Esophagus squamous epithelium (tissue), 5 donors: ENCODE results near the gene CSNK1E. TPM values are rescaled to one million over a fixed set of nuclear protein-coding genes. Genes with fewer than 3 reads are reported as not detected.

ENCODE experiments used
- DNase-seq: peaks from one replicate; lab custom pipeline; 2025; lab: John Stamatoyannopoulos, UW
- H3K27ac ChIP-seq, 4 donors: fragments of 200-600 bp; sonication (generic); one replicate each; pipeline ENCODE4 v1.5.1; 2016 to 2019; ENCODE audit warnings: mild to moderate bottlenecking in 1 of 4
- H3K27me3 ChIP-seq, 4 donors: fragments of 200-600 bp; sonication (generic); 1 replicate in 3 of 4; 2 replicates in 1 of 4; pipeline versions ENCODE4 v1.5.1 to v1.6.0; 2017 to 2021; ENCODE audit warnings: antibody characterized with exemption in 1 of 4
- H3K36me3 ChIP-seq, 3 donors: fragments of 200-600 bp; sonication (generic); one replicate each; pipeline ENCODE4 v1.5.1; 2016 to 2019
- H3K4me1 ChIP-seq, 3 donors: fragments of 200-600 bp; sonication (generic); one replicate each; pipeline ENCODE4 v1.5.1; 2017 to 2019
- H3K4me3 ChIP-seq, 4 donors: fragments of 200-600 bp; sonication (generic); 1 replicate in 3 of 4; 2 replicates in 1 of 4; pipeline ENCODE4 v1.5.1; 2016 to 2019; ENCODE audit warnings: mild to moderate bottlenecking in 2 of 4, moderate library complexity in 1 of 4
- H3K9me3 ChIP-seq, 3 donors: fragments of 200-600 bp; sonication (generic); one replicate each; pipeline ENCODE4 v1.5.1; 2016 to 2019
- POLR2A ChIP-seq, 4 donors: fragments of 450-650 bp; IDR thresholded peaks; one replicate each; pipeline ENCODE4 v1.6.1; 2017; ENCODE audit warnings: antibody characterized with exemption in 4 of 4, mild to moderate bottlenecking in 4 of 4, moderate library complexity in 3 of 4
- WGBS, 2 donors: methylation state at CpG; one replicate each; pipeline ENCODE4 v1.1.5; 2018; 5-methylcytosine and 5-hydroxymethylcytosine counted together
- intact Hi-C: fragments of 100-400 bp; cut with DNase I; formaldehyde crosslinking; loops from one replicate; pipeline ENCODE4 v1.15.0; 2022
- total RNA-seq, 4 donors: library from RNA; depleted of rRNA; stranded (reverse); fragments of >200 nt; gene quantifications; one replicate each; pipeline ENCODE4 v1.1.0, GENCODE V29; 2016
- TF ChIP-seq, protein P1 (sequence below), 6 experiments: fragments of 450-650 bp in 4 of 6; fragments of 200-600 bp in 2 of 6; sonication (generic) in 2 of 6; IDR thresholded peaks; one replicate each; pipeline ENCODE4 v1.5.1; 2016 to 2019; ENCODE audit warnings: antibody characterized with exemption in 6 of 6, mild to moderate bottlenecking in 4 of 6, moderate library complexity in 4 of 6
- donor health status: DM: yes; HTN: yes; CAD: no.

Gene CSNK1E
- total RNA-seq, 4 donors from 2014 or later: 40.8 to 94.4 (median 55.9) TPM

DNA sequence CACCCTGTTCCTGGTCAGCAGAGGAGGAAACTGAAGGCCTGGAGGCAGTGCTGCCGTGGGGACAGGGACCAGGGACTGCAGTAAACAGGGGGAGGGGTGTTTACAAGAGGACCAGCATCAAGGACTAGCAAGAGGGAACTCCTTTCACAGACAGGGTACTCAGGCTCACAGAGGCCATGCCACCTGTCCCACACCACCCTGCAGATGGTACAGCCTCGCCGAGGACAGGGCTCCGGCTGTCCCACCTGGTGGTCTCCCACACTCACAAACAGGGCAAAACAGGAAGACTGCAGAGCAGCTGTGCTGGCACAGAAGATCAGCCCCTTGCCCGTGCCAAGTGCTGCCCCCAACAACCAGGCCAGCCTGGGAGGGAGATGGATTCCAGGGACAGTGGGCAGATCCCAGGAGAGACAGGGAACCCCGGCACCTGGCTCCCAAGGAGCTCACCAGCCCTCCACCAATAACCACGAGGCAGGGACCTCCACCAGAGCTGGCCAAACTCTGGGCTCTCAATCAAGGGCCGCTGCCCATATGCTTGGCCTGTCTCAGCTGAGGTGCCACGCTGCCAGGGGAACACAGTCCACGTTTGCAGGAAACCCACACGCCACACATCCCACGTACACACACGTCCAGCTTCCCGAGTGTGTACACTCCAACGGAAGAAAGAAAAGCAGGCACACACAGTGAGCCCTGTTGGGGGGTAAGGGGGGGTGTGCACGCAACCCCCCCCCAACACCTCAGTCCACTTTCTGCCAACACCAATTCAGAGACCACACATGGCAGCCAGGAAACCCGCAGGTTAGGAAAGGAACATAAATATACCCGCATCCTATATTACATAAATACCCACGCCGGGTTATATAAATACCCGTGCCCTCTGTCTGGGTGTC, 2.1 kb downstream of the CSNK1E start:
- Histone ChIP-seq H3K4me3 (peak overlapping the region; percentile 74 to 96 (median 87)), H3K9me3 (no peaks in the 10 kb centered on the region), H3K27ac (peak overlapping the region; percentile 98 to 100 (median 98)), H3K36me3 (peaks cover 0 to 28% (median 0%) of the 10 kb centered on the region in 3 donors), H3K4me1 (peaks cover 52 to 88% (median 62%) of the 10 kb centered on the region in 3 donors), H3K27me3 (no peaks in the 10 kb centered on the region)
- 4 to 16% methylated on average over 8 to 11 of the region's 21 CpGs for WGBS, 2 donors
- TF ChIP-seq, protein P1, sequence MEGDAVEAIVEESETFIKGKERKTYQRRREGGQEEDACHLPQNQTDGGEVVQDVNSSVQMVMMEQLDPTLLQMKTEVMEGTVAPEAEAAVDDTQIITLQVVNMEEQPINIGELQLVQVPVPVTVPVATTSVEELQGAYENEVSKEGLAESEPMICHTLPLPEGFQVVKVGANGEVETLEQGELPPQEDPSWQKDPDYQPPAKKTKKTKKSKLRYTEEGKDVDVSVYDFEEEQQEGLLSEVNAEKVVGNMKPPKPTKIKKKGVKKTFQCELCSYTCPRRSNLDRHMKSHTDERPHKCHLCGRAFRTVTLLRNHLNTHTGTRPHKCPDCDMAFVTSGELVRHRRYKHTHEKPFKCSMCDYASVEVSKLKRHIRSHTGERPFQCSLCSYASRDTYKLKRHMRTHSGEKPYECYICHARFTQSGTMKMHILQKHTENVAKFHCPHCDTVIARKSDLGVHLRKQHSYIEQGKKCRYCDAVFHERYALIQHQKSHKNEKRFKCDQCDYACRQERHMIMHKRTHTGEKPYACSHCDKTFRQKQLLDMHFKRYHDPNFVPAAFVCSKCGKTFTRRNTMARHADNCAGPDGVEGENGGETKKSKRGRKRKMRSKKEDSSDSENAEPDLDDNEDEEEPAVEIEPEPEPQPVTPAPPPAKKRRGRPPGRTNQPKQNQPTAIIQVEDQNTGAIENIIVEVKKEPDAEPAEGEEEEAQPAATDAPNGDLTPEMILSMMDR (IDR thresholded peaks at IDR 0.05): no peak
- TF ChIP-seq POLR2A (IDR thresholded peaks at IDR 0.05): peak in 1 of 4 donors; percentile 11
- DNase-seq: no peak
- intact Hi-C loops: no loop called here

DNA sequence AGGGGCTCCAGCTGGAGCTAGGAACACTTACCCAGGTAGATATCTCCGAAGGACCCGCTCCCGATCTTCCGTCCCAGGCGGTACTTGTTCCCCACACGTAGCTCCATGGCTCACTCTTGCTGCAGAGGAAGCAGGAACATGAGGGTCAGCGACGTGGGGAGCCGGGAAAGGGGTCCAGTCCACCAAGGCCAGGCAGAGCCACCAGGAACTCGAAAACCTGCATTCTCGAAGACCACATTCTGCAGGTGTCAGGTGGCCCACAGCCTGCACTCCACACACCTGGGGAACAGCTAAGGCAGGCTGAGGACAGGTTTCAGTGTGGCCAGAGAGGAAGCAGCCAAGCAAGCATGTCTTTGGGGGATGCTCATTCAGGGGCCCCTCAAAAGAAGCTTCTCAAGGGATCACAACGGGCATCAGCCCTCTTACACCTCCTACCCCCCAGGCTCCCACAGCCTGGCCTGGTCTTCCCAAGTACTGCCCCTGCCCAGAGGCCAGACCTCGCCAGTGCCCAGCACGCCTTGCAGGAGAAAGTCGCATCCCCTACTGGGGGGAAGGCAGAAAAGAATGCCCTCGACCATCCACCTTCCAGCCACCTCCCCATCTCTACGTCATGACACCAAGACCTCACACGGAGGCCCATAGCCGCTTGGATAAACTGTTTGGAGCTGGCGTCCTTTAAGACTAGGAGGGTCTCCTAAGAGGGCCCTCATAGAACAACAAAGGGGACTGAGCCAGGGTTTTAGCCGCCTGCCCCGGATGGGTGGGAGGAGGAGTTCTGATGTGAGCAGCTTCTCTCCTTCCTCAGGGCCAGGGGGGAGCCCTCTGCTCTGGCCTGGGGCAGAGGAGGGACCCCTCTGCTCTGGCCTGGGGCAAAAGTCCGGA, 2.9 kb downstream of the CSNK1E start:
- 38 to 58% methylated on average over 4 to 10 of the region's 23 CpGs for WGBS, 2 donors
- DNase-seq: no peak
- no peak for TF ChIP-seq POLR2A (IDR thresholded peaks at IDR 0.05)
- TF ChIP-seq, protein P1 (IDR thresholded peaks at IDR 0.05): no peak
- Histone ChIP-seq H3K4me3 (peak overlapping the region in 3 of 4 donors; percentile 74 to 96 (median 89)), H3K9me3 (no peaks in the 10 kb centered on the region), H3K27me3 (no peaks in the 10 kb centered on the region), H3K27ac (peak overlapping the region; percentile 98 to 100 (median 98)), H3K36me3 (peaks cover 0 to 30% (median 0%) of the 10 kb centered on the region in 3 donors), H3K4me1 (peaks cover 59 to 90% (median 69%) of the 10 kb centered on the region in 3 donors)
- intact Hi-C loops: no loop called here

DNA sequence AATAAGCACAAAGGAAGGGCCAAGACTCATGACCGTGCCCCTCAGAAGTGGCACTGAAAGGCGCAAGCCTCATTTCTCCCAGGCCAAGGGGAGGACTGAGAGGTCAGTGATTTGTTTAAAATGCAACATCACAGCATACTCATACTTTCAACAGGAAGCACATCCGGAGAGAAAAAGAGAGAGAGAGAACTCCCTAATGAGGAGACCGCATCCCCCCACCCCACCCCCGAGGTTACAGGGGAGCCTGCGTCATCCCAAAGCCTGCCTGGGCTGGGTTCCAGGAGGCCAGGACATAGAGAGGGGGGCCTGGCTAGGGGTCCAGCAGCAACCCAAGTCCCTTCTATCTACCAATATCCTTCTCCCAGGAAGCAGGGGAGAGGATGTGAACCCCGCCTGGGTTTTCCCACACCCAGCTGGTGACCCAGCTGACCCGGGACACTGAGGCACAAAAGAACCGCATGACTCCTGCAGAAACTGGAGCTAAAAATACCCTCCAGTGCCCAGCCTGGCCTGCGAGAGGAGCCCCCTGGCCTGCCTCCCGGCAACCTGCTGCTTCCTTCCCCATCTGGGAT, 3.8 kb downstream of the CSNK1E start:
- DNase-seq: no peak
- TF ChIP-seq, protein P1 (IDR thresholded peaks at IDR 0.05): no peak
- no peak for TF ChIP-seq POLR2A (IDR thresholded peaks at IDR 0.05)
- H3K9me3 ChIP-seq: no peaks in the 10 kb centered on the region
- intact Hi-C loops: no loop called here
- peak overlapping the region; percentile 98 to 100 (median 98) for H3K27ac ChIP-seq
- H3K36me3 ChIP-seq: peaks cover 0 to 39% (median 0%) of the 10 kb centered on the region in 3 donors
- 20 to 41% methylated on average over 8 to 9 of the region's 11 CpGs for WGBS, 2 donors
- no peaks in the 10 kb centered on the region for H3K27me3 ChIP-seq
- H3K4me3 ChIP-seq: peak overlapping the region in 3 of 4 donors; percentile 74 to 96 (median 89)
- peaks cover 54 to 90% (median 69%) of the 10 kb centered on the region in 3 donors for H3K4me1 ChIP-seq

DNA sequence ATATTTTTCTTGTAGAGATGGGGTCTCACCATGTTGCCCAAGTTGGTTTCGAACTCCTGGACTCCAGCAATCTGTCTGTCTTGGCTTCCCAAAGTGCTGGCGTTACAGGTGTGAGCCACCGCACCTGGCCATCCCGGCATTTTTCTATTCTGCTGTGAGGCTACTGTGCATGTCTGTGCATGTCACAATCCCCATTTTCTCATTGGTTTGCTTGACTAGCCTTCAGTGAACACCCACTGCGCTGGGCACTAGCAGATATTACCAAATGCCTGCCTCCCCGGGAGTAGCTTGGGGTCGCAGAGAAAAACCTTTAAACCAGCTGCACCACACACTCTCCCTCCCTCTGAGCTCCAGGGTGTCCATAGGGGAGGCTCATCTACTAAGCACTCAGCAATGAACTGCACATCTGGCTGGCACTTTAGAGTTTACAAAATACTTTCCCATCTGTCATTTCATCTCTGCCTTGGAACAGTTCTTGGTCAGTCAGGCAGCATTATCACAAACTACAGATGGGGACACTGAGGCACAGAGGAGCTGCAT, 4.9 kb downstream of the CSNK1E start:
- peak overlapping the region; percentile 98 to 100 (median 98) for H3K27ac ChIP-seq
- intact Hi-C loops: no loop called here
- 56 to 57% methylated on average over 7 of the region's 7 CpGs for WGBS, 2 donors
- peaks cover 0 to 50% (median 0%) of the 10 kb centered on the region in 3 donors for H3K36me3 ChIP-seq
- H3K4me1 ChIP-seq: peaks cover 43 to 88% (median 64%) of the 10 kb centered on the region in 3 donors
- H3K9me3 ChIP-seq: no peaks in the 10 kb centered on the region
- no peak for DNase-seq
- H3K27me3 ChIP-seq: no peaks in the 10 kb centered on the region
- peak overlapping the region in 1 of 4 donors; percentile 74 for H3K4me3 ChIP-seq
- TF ChIP-seq, protein P1 (IDR thresholded peaks at IDR 0.05): no peak
- TF ChIP-seq POLR2A (IDR thresholded peaks at IDR 0.05): no peak
